Activated effector memory CD4-positive, alpha-beta T cell treated with anti-CD3 and anti-CD28 coated beads, Interleukin-2, amount 50 U/mL, for 16 hours (primary cell): Measurements from ENCODE around the gene HTRA1.

Source experiments
- DNase-seq: peaks from one replicate; pipeline ENCODE4 v3.0.0-alpha.2; 2020

HTRA1 gene

GRCh38 chr10:122559228-122559627, 97.9 kb downstream of the HTRA1 start:
- DNase-seq = no peak

GRCh38 chr10:122560279-122560804, 99.0 kb downstream of the HTRA1 start, which contains the start of gene DMBT1:
Gene DMBT1 (plus strand): TSS chr10:122560754. CDS start chr10:122560771, 17 bp downstream.
- DNase-seq = no peak

GRCh38 chr10:122561212-122561611, 99.9 kb downstream of the HTRA1 start:
- no peak for DNase-seq

GRCh38 chr10:122561792-122562191, 100.4 kb downstream of the HTRA1 start:
- DNase-seq = no peak
